Hindlimb muscle (tissue), 1 donor: ENCODE data around the gene PSMB3. TPM values are rescaled to one million over a fixed set of nuclear protein-coding genes. Genes with fewer than 3 reads are reported as not detected.
A peak's percentile ranks its signal among the peaks of the same experiment; 100 is the strongest.

Experiments used
- DNase-seq: peaks from one replicate; pipeline ENCODE4 v3.0.0-alpha.2; 2013
- polyA plus RNA-seq: library from polyadenylated mRNA; unstranded; fragments of 120-200 nt; gene quantifications from one replicate; pipeline ENCODE4 v1.2.1, GENCODE V29; 2013; ENCODE audit not compliant: insufficient read length

PSMB3 gene
- 67.5 TPM for polyA plus RNA-seq

DNA sequence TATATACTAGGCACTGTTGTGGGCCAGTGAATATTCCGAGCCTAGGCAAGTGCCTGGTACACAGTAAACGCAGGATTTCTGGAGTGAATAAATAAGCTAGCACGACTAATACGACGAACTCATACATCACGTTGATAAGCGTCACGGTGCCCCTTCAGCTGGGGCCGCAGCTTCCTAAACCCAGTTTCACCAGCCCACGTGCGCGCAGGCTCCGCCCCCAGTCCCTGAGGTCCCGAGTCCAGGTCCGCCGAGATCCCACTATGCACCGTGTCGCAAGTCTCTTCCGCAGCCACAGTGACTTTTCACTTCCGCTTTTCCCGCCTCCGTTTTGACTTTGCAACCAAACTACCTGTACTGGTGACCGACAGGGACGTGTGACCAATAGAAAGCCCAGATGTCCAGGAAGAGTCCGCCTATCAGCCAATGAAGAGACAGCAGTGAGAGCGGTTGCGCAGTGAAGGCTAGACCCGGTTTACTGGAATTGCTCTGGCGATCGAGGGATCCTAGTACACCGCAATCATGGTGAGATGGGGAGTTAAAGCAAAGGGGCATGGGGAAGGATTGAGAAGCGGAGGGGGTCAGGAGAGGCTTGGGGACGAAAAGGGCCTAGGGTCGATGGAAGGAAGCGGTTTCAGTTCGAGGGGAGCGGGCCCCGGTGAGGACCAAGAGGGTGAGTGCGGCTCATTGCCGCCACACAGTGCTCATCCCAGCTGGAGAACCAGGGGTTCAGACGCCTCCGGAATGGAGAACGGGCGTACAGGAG lies at the start of gene PSMB3:
PSMB3 (plus strand) TSS at position 434 of the 763 bp plus-strand sequence; CDS start at position 520, 86 bp downstream.
- DNase-seq: peak; percentile 98

DNA sequence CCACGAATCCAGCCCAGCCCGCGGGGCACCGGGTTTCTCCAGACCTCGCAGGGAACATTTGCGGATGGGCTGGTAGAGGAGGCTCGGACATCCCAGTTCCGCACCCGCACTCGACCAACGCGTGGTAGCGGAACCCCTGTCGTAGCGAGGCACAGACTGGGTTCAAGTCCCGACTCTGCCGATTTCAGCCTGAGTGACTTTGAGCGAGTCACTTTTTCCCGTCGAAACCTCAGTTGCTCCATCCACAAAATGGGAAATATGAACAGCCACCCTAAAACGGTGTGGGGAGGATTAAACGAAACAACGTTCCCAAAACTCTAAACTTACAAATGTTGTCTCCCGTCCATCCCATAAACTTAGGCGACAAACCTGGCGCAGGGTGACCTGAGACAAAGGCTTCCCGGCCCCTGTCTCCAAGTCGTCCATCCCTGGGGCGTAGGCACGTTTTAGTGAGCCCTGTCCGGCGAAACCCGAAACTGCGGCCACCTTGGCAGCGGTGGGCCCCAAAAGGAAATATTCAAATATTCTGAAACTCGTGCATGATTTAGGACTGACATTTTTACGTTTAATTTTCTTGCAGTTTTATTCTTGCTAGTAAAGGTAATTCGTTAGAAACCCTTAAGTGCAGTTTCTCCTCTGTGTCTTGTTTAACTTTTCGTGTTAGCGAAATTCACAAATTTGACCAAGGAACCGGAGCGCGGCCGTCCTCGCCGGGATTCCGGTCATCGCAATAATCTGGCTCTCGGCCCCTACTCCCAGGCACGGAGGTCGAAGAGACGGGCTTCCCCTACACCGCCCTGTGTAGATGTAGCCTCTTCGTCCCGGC lies 49.4 kb upstream of the PSMB3 start:
- no peak for DNase-seq

DNA sequence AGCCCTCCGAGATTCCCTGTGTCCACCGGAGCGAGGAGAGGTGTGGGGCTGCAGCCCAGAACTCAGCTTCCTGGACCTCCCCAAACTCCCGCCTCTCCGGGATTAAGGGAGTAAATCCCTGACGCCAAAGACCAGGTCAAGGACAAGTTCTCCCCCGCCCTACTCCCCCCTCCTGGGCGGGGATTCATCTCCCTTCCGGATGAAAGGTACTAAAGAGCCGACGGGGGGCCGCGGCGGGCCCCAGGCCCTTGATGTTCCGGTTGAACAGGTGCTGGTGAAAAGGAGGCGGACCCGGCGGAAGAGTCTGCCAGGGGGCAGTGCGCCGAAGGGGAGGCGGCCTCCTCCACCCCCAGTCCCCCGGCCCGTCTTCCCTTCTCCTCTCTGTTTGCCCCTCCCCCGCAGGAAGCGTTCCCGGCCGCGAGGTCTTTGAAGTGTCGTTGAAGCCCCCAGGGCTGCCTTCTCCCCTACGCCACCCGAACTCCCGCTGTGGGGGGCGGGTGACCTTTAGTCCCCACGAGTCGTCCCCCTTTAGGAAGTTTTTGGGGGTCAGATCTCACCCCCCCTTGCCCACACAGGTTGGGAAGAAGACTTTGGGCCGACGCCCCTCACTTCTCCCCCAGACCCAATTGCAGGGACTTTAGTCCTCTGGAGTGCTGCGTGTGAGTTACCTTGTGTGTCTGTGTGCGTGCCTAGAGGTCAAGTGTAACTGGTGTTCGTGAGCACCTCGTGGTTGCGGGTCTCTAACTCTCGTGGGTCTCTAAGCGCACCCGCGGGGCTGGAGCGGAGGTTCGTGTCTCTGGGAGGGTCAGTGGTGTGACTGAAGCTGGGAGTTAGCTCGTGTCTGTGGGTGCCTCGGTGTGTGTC lies 48.6 kb upstream of the PSMB3 start:
- DNase-seq: peak; percentile 49

- peak; percentile 84 for DNase-seq
These were observed 47.7 kb upstream of the PSMB3 start, which contains the start of gene MLLT6 for GRCh38 chr17:38704606-38705522. TSS of gene MLLT6 (plus strand) at chr17:38705273. CDS start at chr17:38705633, 360 bp downstream.

DNA sequence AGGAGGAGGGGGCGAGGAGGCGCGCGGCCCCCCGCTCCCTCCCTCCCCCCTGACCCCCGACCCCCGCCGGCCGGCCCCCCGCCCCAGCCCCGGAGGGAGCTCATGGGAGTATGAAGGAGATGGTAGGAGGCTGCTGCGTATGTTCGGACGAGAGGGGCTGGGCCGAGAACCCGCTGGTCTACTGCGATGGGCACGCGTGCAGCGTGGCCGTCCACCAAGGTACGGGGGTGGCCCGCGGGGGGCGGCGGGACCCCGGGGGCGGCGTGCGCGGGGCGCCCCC lies 47.1 kb upstream of the PSMB3 start:
- DNase-seq: no peak

- peak; percentile 51 for DNase-seq
These were observed 46.6 kb upstream of the PSMB3 start for GRCh38 chr17:38705803-38706504.

DNA sequence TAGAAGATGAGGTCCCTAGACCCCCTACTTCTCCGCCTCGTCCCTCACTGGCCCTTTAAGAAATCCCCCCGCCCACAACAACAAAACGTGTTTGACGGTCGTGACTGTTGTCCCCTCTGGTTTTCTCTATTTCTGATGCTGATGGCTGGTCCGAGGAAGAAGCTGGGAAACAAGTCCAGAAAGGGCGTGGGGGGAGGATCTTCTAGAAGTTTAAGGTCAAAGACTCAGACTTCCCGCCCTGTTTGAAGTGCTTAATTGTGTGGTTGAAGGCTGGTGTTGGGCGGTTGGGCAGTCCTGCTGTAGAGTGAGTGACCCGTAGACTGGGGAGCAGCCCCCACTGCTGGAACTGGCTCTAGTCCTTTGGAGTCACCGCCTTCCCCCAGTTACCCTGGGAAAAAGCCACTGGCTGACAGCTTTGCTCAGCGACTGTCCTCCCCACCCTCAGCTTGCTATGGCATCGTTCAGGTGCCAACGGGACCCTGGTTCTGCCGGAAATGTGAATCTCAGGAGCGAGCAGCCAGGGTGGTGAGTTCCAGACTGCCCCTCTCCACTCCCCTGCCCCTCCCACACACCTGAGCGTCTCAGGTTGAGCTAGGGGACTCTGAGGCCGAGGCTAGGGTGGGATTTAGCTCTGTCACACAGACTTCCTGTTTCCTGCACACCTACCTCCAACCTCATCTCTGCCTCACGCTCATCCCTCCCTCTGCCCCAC lies 45.9 kb upstream of the PSMB3 start:
- DNase-seq: no peak

DNA sequence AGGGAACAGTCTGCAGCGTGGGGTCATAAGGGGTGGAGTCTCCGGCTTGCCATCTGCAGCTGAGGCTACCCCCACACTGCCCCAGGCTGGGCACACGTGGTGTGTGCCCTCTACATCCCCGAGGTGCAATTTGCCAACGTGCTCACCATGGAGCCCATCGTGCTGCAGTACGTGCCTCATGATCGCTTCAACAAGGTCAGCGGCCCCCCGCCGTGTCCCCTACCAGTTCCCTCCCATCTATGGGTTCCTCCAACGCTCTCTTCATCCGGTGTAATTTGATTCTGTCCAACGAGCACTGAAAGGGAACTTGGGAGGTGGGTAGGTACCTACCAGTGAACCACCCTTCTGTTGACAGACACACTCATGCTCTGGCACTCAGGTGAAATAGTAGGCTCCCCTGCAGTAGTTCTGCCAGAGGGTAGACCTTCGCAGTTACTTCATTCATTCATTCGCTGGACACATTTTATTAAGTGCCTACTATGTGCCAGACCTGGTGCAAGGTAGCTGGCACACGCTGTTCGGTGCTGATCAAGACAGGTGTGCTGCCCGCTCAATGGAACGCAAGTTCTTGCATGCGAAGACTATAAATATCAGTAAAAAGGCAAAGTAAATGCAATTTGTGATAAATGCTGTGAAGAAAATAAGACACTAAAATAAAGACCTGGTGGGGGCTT lies 44.7 kb upstream of the PSMB3 start:
- no peak for DNase-seq

DNA sequence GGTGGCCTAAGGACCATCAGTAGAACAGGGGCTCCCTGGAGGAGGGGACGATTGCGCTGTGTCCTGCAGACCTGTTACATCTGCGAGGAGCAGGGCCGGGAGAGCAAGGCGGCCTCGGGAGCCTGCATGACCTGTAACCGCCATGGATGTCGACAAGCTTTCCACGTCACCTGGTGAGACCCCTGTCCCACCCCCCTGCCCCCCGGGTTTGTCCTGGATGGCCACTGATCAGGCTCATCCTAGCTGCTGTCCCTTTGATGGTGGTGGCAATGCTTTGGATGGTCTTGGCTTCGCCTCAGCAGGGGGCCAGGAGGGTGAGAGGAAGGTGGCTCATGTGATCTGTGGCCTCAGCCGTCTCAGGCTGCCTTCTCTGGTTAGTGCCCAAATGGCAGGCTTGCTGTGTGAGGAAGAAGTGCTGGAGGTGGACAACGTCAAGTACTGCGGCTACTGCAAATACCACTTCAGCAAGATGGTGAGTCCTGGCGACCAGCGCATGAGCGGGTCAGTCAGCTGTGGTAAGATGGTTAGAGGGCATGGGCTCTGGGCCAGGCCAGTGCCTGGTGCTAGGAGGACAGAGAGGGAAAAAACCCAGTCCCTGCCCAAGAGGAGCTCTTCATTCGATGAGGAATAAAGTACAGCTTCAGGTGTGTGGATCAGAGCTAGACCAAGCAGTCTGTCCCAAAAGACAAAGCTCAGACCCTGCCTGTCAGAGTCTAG lies 43.3 kb upstream of the PSMB3 start:
- no peak for DNase-seq

- DNase-seq: no peak
These were observed 42.5 kb upstream of the PSMB3 start for GRCh38 chr17:38709864-38710603.

DNA sequence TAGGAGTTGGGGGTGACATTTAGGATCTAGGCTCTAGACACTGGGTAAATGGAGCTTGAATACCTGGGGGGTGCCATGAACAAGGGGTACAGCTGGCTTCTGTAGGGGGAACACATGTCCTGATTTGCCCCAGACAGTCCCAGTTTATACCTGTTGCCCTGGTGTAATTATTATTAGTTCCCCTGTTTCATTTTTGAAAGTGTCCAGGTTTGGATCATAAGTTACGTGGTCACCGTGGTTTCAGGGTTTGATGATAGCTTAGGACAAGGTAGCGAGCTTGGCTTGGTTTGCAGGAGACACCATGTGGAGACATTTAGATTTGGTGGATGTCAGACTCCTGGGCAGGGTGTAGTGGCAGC lies 42.0 kb upstream of the PSMB3 start:
- no peak for DNase-seq

DNA sequence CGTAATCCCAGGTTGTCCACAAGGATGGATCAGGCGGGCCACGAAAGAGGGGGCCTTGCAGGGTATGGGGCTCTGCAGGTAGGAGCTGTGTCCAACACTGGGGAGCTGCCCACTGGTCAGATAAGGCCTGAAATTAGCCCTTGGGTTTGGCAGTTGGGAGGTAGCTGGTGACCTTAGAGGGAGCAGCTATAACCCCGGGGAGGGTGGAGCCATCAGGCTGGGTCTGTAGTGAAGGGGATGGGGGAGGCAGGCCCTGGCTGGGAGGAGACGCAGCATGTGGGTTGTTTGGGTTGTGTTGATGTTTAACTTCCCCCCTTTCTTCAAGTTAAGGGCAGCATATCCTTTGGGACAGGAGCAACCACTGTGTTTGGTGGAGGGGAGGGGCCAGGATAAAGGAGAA lies 41.6 kb upstream of the PSMB3 start:
- DNase-seq: no peak

DNA sequence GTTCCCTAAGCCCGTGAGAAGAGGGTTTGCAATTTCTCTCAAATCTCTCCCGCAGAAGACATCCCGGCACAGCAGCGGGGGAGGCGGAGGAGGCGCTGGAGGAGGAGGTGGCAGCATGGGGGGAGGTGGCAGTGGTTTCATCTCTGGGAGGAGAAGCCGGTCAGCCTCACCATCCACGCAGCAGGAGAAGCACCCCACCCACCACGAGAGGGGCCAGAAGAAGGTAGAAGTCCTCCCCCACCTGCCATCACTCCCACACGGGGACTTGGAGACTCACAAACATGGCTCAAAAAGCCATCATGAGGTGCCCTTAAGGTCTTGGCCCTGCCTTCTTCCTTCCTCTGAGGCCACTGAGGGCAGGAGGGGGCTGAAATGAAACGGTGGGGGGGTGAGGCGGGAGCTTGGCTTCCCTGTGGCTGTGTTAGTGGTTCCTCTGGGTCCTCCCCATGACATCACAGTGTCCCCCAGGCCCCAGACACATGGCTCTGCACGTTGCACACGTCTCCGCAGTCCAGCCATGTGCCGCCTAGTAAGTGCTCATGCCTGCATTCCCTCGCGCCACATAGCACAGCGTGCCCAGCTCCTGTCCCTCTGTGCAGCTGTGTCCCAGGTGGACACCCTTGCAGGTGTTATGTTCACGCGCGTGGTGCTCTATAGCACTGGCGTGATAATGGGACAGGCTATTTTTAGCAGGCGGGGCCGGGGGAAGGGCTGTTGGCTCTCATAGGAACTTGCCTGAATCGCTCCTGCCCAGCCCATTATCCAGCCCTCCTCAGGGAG lies 40.6 kb upstream of the PSMB3 start:
- no peak for DNase-seq

DNA sequence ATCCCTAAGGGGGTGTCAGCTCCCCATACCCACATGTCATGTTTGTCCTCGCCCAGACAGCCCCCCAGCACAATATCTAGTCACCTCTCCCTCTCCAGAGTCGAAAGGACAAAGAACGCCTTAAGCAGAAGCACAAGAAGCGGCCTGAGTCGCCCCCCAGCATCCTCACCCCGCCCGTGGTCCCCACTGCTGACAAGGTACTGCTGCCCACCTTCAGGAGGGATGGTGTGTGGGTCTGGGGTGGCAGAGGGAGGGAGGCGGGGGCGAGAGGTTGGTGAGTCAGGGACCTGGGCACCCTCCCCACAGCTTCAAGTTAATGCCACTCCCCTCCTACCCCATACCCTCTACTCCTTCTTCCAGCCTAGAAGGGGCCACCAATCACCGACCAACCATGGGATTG lies 39.9 kb upstream of the PSMB3 start:
- no peak for DNase-seq

DNA sequence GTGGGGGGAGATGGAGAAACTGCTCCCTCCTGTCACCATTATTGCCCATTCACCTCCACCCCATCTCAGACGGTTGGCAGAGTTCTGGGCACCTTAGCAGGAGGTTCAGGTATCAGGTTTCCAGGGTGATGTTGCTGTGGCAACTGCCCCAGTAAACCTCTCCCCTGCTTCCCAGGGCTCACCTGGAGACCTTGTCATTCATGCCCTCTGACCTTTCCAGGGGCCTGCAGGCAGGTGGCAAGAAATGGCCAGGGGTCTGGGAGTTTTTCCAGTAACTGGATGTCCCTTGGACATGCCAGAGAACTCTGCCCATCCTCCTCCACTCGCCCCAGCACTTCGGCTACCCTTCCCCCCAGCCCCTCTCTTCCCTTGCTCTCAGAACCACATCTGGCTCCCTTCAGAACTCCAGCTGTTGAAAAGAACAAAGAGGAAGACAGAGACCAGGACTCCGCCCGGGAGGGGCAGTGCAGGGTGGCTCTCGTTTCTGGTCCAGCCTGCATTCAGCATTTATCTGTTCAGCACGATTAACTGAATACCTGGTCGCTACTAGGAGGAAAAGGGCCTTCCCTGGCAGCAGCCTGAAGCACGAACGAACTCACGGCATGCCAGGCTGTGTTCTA lies 39.0 kb upstream of the PSMB3 start:
- DNase-seq: no peak

- no peak for DNase-seq
These were observed 37.2 kb upstream of the PSMB3 start for GRCh38 chr17:38715216-38715943.
